ENCODE measurements around the gene ANAPC4.

ANAPC4 gene

GRCh38 chr4:25347971-25348370, 29.1 kb upstream of the ANAPC4 start:
- no peak for DNase-seq (ENCODE audit: insufficient read length, low spot score)
- TF ChIP-seq POU2F2 (IDR thresholded peaks at IDR 0.05; ENCODE audit: low read depth, low read length) (no peak), POLR2AphosphoS5 (IDR thresholded peaks at IDR 0.05; ENCODE audit: low read depth, low read length) (no peak), PAX5 (IDR thresholded peaks at IDR 0.05; ENCODE audit: insufficient read depth, low read length, severe bottlenecking) (no peak), TAF1 (IDR thresholded peaks at IDR 0.05; ENCODE audit: low read depth, low read length) (no peak), POLR2A (IDR thresholded peaks at IDR 0.05; ENCODE audit: low read depth, low read length) (no peak)
- no peak for FAIRE-seq

GRCh38 chr4:25350561-25350960, 26.5 kb upstream of the ANAPC4 start:
- TF ChIP-seq POLR2A (IDR thresholded peaks at IDR 0.05; ENCODE audit: low read depth, low read length) (no peak), SPI1 (IDR thresholded peaks at IDR 0.05; ENCODE audit: low read depth, low read length) (no peak), POLR2AphosphoS5 (IDR thresholded peaks at IDR 0.05; ENCODE audit: low read depth, low read length) (no peak), TAF1 (IDR thresholded peaks at IDR 0.05; ENCODE audit: low read depth, low read length) (no peak), PAX5 (IDR thresholded peaks at IDR 0.05; ENCODE audit: insufficient read depth, low read length, severe bottlenecking) (no peak), POU2F2 (IDR thresholded peaks at IDR 0.05; ENCODE audit: low read depth, low read length) (no peak)
- DNase-seq (ENCODE audit: insufficient read length, low spot score) (no peak), FAIRE-seq (no peak)

GRCh38 chr4:25351777-25352416, 25.2 kb upstream of the ANAPC4 start:
- DNase-seq (ENCODE audit: insufficient read length, low spot score), result no peak
- no peak for TF ChIP-seq SPI1 (IDR thresholded peaks at IDR 0.05; ENCODE audit: low read depth, low read length)
- TF ChIP-seq TAF1 (IDR thresholded peaks at IDR 0.05; ENCODE audit: low read depth, low read length), result no peak
- TF ChIP-seq POLR2AphosphoS5 (IDR thresholded peaks at IDR 0.05; ENCODE audit: low read depth, low read length), result no peak
- TF ChIP-seq PAX5 (IDR thresholded peaks at IDR 0.05; ENCODE audit: insufficient read depth, low read length, severe bottlenecking), result no peak
- TF ChIP-seq POU2F2 (IDR thresholded peaks at IDR 0.05; ENCODE audit: low read depth, low read length), result no peak
- TF ChIP-seq POLR2A (IDR thresholded peaks at IDR 0.05; ENCODE audit: low read depth, low read length), result no peak
- FAIRE-seq, result no peak

- FAIRE-seq (no peak), DNase-seq (ENCODE audit: insufficient read length, low spot score) (no peak)
- no peak for TF ChIP-seq PAX5 (IDR thresholded peaks at IDR 0.05; ENCODE audit: insufficient read depth, low read length, severe bottlenecking)
- no peak for TF ChIP-seq POU2F2 (IDR thresholded peaks at IDR 0.05; ENCODE audit: low read depth, low read length)
- no peak for TF ChIP-seq SPI1 (IDR thresholded peaks at IDR 0.05; ENCODE audit: low read depth, low read length)
- TF ChIP-seq POLR2A (IDR thresholded peaks at IDR 0.05; ENCODE audit: low read depth, low read length), result no peak
- no peak for TF ChIP-seq POLR2AphosphoS5 (IDR thresholded peaks at IDR 0.05; ENCODE audit: low read depth, low read length)
- TF ChIP-seq TAF1 (IDR thresholded peaks at IDR 0.05; ENCODE audit: low read depth, low read length), result no peak
These were observed 21.0 kb upstream of the ANAPC4 start for GRCh38 chr4:25356068-25356467.

- DNase-seq (ENCODE audit: insufficient read length, low spot score), result no peak
- TF ChIP-seq PAX5 (IDR thresholded peaks at IDR 0.05; ENCODE audit: insufficient read depth, low read length, severe bottlenecking) (no peak), POLR2A (IDR thresholded peaks at IDR 0.05; ENCODE audit: low read depth, low read length) (no peak), POLR2AphosphoS5 (IDR thresholded peaks at IDR 0.05; ENCODE audit: low read depth, low read length) (no peak), POU2F2 (IDR thresholded peaks at IDR 0.05; ENCODE audit: low read depth, low read length) (no peak), TAF1 (IDR thresholded peaks at IDR 0.05; ENCODE audit: low read depth, low read length) (no peak), SPI1 (IDR thresholded peaks at IDR 0.05; ENCODE audit: low read depth, low read length) (no peak)
- no peak for FAIRE-seq
These were observed 18.4 kb upstream of the ANAPC4 start for GRCh38 chr4:25358515-25359275.

- TF ChIP-seq POLR2A (IDR thresholded peaks at IDR 0.05; ENCODE audit: low read depth, low read length), result no peak
- no peak for TF ChIP-seq SPI1 (IDR thresholded peaks at IDR 0.05; ENCODE audit: low read depth, low read length)
- no peak for TF ChIP-seq PAX5 (IDR thresholded peaks at IDR 0.05; ENCODE audit: insufficient read depth, low read length, severe bottlenecking)
- DNase-seq (ENCODE audit: insufficient read length, low spot score) (no peak), FAIRE-seq (no peak)
These were observed 15.8 kb upstream of the ANAPC4 start for GRCh38 chr4:25361253-25361652.

- DNase-seq (ENCODE audit: insufficient read length, low spot score) (no peak), FAIRE-seq (no peak)
- no peak for TF ChIP-seq POLR2AphosphoS5 (IDR thresholded peaks at IDR 0.05; ENCODE audit: low read depth, low read length)
- no peak for TF ChIP-seq TAF1 (IDR thresholded peaks at IDR 0.05; ENCODE audit: low read depth, low read length)
- TF ChIP-seq POLR2A (IDR thresholded peaks at IDR 0.05; ENCODE audit: low read depth, low read length), result no peak
- no peak for TF ChIP-seq SPI1 (IDR thresholded peaks at IDR 0.05; ENCODE audit: low read depth, low read length)
- TF ChIP-seq POU2F2 (IDR thresholded peaks at IDR 0.05; ENCODE audit: low read depth, low read length), result no peak
- TF ChIP-seq PAX5 (IDR thresholded peaks at IDR 0.05; ENCODE audit: insufficient read depth, low read length, severe bottlenecking), result no peak
These were observed 9.9 kb upstream of the ANAPC4 start for GRCh38 chr4:25367004-25367621.

GRCh38 chr4:25367877-25368276, 9.2 kb upstream of the ANAPC4 start:
- DNase-seq (ENCODE audit: insufficient read length, low spot score) (no peak), FAIRE-seq (no peak)
- TF ChIP-seq SPI1 (IDR thresholded peaks at IDR 0.05; ENCODE audit: low read depth, low read length) (no peak), TAF1 (IDR thresholded peaks at IDR 0.05; ENCODE audit: low read depth, low read length) (no peak), POLR2AphosphoS5 (IDR thresholded peaks at IDR 0.05; ENCODE audit: low read depth, low read length) (no peak), POU2F2 (IDR thresholded peaks at IDR 0.05; ENCODE audit: low read depth, low read length) (no peak), PAX5 (IDR thresholded peaks at IDR 0.05; ENCODE audit: insufficient read depth, low read length, severe bottlenecking) (no peak), POLR2A (IDR thresholded peaks at IDR 0.05; ENCODE audit: low read depth, low read length) (no peak)

- TF ChIP-seq TAF1 (IDR thresholded peaks at IDR 0.05; ENCODE audit: low read depth, low read length) (no peak), PAX5 (IDR thresholded peaks at IDR 0.05; ENCODE audit: insufficient read depth, low read length, severe bottlenecking) (no peak)
- FAIRE-seq (no peak), DNase-seq (ENCODE audit: insufficient read length, low spot score) (no peak)
These were observed 8.7 kb upstream of the ANAPC4 start for GRCh38 chr4:25368315-25368714.

Measured in GM12891 (cell line).